OCI-LY1 (cell line): ENCODE data around the gene GRIK3.

Experiments used
- EZH2 ChIP-seq: fragments of 200-600 bp; sonication (generic), shearing (Covaris generic); IDR thresholded peaks from 2 replicates; pipeline ENCODE4 v1.8.0; 2017; ENCODE audit warnings: borderline replicate concordance, mixed run types, mild to moderate bottlenecking, antibody characterized with exemption, low read length, moderate library complexity, mixed read lengths
- TF ChIP-seq, protein P1 (sequence below): fragments of 200-600 bp; sonication (generic), shearing (Covaris generic); IDR thresholded peaks from 2 replicates; pipeline ENCODE4 v1.5.1; 2017; ENCODE audit warnings: mild to moderate bottlenecking, antibody characterized with exemption, low read length, moderate library complexity, mixed read lengths

DNA sequence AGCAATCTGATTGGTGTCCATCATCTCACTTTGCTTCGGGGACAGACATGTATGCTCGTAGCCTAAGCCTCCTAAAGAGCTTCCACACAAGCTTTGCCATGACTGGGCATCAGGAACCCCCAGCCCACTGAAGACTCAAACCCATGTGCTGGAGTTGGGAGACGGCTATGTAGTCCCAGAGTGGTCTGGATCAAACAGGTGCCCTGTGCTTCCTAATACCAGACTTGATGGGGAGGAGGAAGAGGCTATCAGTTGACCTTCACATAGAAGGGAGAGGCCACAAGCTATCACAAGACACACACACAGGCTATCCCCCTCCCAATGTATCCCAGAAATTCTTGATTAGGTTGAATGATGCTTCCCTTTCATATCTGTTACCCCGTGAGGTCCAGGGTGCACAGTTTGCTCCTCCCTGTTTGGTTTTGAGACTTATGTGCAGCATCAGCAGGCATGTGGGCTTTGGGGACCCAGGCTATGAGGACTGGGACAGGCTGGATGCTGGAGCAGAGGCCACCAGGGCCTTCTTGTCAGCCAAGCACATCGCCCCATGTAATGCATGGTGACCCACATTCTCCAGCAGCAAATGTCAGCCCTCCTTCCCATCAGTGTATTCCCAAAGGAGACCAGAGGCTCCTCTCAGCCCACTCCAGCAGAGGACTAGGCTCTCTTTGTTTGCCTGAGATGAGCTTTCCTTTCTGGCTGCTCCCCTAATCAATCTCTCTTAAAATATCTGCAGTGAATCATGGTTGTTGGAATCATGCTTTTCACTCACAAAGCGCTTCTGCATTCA lies 159.8 kb downstream of the GRIK3 start:
- no peak for TF ChIP-seq EZH2
- TF ChIP-seq, protein P1, sequence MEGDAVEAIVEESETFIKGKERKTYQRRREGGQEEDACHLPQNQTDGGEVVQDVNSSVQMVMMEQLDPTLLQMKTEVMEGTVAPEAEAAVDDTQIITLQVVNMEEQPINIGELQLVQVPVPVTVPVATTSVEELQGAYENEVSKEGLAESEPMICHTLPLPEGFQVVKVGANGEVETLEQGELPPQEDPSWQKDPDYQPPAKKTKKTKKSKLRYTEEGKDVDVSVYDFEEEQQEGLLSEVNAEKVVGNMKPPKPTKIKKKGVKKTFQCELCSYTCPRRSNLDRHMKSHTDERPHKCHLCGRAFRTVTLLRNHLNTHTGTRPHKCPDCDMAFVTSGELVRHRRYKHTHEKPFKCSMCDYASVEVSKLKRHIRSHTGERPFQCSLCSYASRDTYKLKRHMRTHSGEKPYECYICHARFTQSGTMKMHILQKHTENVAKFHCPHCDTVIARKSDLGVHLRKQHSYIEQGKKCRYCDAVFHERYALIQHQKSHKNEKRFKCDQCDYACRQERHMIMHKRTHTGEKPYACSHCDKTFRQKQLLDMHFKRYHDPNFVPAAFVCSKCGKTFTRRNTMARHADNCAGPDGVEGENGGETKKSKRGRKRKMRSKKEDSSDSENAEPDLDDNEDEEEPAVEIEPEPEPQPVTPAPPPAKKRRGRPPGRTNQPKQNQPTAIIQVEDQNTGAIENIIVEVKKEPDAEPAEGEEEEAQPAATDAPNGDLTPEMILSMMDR: no peak
